HG03064 (cell line): ENCODE data around the gene XCR1.
"Not testable (repeated sequence)": the region's sequence is repeated elsewhere in the genome, so short reads cannot be mapped to it uniquely, and the experiment has no call there.

Source experiments
- ATAC-seq: cut with Tn5 transposase; IDR thresholded peaks from one replicate; pipeline ENCODE4 v1.9.1; 2021; ENCODE audit warnings: low read depth; ENCODE audit not compliant: unreplicated experiment

XCR1 gene

DNA sequence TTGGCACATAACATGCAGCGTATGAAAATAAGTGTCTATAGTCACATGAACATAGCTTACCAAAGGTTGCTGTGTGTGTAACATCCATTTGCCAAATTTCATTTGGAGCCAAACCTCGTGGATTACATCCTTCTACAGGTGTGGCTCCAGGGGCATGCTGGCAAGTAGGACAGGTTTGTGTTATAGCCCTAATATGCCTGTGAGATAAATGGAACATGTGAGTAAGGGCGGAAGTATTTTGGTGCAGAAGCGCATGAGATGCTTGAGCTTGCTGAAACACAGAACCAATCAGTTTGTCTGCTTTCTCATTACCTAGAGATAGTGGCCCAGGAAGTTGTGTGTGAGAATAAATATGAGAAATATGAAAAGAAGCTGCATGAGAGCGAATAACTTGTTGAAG is 21.8 kb upstream of the XCR1 start:
- no peak for ATAC-seq

GRCh38 chr3:46046231-46046630 is 18.9 kb upstream of the XCR1 start:
- ATAC-seq: not testable (repeated sequence)

DNA sequence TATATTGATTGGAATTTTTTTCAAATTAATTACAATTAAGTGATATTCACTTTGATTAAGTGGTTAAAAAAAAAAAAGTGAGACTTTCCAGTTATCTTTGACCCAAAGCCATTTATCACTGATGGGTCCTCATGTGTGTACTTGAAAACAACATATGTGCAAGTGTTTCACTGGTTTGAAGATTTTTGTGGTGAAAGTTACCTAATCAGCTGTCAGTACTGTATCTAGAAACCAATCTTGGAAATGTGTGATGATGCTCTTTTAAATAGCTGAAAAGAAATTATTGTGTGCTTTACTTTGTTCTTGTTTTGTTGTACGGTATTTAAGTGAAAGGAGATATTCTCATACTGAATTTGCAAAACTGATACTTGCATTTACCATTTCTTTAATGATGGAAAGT is 11.6 kb upstream of the XCR1 start:
- no peak for ATAC-seq

GRCh38 chr3:46038071-46038470 is 10.8 kb upstream of the XCR1 start:
- ATAC-seq: not testable (repeated sequence)

GRCh38 chr3:46036191-46036590 is 8.9 kb upstream of the XCR1 start:
- no peak for ATAC-seq

- no peak for ATAC-seq
Observed at GRCh38 chr3:46031747-46032146, 4.5 kb upstream of the XCR1 start.

GRCh38 chr3:46031269-46031668 is 4.0 kb upstream of the XCR1 start:
- ATAC-seq: no peak

DNA sequence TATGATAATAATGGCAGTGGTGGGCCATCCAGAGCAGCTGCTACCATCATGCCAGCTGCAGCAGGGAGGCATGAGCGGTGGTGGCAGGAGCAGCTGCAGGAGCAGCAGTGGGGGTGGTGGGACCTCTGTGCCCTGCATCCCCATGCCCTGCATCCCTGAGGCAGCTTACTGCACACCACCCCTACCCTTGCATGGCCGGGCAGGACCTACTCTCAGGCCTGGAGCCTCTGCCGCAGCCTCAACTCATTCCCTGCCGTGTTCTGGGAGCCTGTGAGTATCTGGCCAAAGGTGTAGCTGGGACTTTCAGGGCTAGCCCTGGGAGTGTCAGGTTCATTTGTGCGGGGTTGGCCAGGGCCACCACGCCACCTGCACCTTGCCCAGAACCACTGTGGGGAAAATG is 3.3 kb upstream of the XCR1 start:
- ATAC-seq: no peak

- no peak for ATAC-seq
Observed at GRCh38 chr3:46029953-46030543, 2.8 kb upstream of the XCR1 start.

DNA sequence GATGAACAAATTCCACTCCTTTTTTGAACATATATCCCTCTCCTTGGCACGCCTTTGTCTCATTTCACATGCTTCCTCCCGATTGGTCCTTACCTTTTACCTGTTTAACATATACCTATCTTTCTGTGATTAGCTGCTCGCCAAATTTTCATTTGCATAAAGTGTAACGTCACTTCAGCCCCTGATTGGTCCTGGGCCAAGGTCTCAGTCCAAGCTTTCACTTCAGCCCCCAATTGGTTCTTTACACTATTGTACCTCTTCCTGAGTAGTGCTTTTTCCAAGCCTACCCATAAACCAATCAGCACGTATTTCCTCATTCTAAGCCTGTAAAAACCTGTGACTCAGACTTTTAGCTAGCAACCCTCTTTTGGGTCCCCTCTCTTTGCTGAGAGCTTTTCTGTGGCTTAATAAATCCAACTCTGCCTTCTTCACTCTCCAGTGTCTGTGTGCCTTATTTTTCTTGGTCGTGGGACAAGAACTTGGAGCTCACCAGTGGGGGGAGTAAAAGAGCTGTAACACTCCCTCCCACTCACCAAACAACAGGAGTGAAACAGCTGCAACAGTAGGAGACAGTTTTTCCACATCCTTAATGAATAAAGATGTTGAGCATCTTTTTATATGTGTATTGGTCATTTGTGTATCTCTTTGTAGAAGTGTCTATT is 584 bp upstream of the XCR1 start:
- ATAC-seq: no peak

GRCh38 chr3:46025139-46025538 is 2.1 kb downstream of the XCR1 start:
- ATAC-seq: no peak

DNA sequence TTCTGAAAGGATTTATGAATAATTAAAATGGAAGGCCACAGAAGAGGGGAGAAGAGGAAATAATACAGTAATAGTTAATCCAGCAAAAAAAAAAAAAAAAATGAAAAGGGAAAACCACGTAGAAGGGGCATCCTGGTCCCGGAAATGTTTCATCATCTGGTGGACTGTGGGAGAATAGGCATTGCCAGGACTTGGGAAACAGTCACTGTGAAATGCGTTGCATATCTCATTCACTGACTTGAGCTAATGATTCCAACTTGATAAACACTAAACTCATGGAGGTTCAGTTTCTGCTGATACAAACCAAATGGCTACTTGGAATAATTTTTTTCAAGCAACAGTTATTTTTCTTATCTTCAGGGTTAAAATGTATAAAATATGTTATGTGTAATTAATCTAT is 3.2 kb downstream of the XCR1 start:
- no peak for ATAC-seq

- no peak for ATAC-seq
Observed at GRCh38 chr3:46022909-46023785, 4.1 kb downstream of the XCR1 start.

- ATAC-seq: no peak
Observed at GRCh38 chr3:46021516-46021915, 5.8 kb downstream of the XCR1 start.

GRCh38 chr3:46020766-46021510 is 6.3 kb downstream of the XCR1 start:
- ATAC-seq: no peak

GRCh38 chr3:46019707-46020106 is 7.6 kb downstream of the XCR1 start:
- no peak for ATAC-seq

GRCh38 chr3:46017720-46018119 is 9.6 kb downstream of the XCR1 start:
- no peak for ATAC-seq

DNA sequence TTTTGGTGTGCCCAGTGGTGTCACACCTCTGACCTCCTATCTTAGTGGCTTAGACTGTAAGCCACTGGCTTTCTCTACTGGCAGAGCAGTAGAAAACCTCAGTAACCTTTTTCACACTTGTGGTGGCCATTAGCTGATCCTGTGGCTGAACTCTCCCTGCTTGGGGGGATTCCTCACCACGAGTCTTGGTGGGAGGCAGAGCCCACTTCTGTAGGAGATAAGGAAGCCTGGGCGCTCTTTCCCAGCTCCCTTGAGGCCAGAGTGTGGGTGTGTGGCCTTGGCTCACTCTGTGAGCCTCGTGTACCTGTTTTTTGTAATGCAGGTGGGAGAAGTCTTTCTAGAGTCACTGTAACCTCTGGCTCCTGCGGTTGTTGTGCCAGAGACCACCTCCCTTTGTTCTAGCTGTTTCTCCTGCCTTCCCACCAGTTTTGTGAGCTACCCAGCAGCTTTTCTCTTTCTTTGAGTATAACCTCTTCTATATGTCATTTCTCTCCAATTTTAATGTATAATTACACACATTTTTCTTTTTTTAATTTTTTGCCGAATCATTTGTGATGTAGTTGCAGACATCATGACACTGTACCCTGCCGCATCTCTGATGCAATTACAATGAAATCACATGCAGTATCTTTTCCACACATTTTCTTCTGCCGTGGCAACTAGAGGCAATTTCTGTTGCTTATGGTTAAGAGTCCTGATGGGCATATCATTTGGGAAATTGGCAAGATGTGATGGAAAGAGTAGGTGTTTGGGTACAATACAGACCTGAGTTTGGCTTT is 13.8 kb downstream of the XCR1 start:
- ATAC-seq: no peak

DNA sequence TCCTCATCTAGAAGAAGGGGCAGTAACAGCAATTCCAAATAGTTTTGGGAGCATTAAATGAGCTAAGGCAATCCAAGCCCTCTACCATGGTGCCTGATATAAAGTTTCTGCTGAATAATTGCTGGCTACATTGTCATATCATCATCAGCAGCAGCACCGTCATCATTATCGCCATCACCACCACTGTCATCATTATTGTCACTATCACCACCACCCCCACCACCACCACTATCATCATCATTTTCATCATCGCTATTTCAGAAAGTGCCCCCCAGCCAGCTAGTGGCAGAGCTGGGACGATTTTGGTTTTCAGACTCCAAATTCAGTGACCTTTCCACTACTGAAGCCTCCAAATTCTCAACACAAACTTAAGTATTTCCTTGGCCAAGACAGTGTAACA is 15.0 kb downstream of the XCR1 start:
- ATAC-seq: no peak

DNA sequence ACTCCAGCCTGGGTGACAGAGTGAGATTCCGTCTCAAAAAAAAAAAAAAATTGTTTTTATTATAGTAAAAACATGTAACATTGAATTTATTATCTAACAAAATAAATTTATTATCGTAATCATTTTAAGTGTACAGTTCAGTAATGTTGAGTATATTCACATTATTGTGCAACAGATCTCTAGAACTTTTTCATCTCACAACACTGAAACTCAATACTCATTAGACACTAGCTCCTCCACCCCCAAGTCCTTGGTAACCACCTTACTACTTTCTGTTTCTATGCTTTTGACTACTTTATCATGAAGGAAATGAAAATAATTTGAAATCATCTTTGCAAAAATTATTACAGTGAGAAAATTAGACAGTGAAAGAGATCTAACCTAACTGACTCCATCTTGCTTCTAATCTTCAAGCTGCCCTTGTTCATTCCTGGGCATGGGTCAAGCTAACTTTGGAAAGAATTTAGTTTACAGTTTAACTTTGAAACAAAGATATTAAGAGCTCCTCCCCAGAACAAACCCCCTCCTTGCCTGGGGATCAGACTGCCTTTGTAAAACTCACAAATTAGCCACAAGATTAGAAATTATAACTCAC is 16.7 kb downstream of the XCR1 start:
- no peak for ATAC-seq
